SW480 (cell line): ENCODE measurements around the gene ARHGAP18.

ENCODE experiments used
- DNase-seq: peaks from one replicate; pipeline ENCODE4 v3.0.0-alpha.2; 2016; ENCODE audit warnings: low spot score

ARHGAP18 gene

DNA sequence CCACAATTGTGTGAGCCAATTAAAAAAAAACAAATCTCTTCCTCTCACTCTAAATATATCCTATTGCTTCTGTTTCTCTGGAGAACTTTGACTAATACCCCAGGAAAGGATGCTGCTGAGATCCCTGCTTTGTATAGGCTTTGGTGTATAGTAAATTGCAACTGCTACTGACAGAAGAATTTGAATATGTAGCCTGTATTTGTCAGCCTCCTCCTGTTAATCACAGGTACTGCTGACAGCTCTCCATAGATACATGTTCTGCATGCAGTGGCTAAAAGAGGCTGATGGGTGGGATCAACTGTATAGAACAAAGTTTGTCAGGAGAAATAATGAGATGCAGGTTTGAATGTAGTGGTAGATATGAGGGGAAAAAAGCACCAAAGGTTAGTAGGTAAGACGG, 95.0 kb downstream of the ARHGAP18 start:
- DNase-seq = no peak

DNA sequence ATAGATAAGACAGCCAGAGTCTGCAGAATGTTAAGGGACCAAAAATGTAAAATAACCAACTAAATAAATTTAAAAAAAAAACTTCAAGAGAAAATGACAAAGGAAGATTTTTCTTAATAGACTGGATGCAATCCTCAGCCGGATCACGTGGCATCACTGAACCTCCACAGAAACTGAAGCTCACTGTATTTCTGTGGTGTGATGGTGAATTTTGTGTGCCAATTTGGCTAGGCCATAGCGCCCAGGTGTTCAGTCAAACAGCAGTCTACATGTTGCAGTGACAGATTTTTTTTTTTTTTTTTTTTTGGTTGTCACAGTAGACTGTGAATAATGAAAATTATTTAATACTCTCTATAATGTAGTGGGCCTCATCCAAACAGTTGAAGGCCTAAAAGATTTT, 95.5 kb downstream of the ARHGAP18 start:
- DNase-seq = no peak

DNA sequence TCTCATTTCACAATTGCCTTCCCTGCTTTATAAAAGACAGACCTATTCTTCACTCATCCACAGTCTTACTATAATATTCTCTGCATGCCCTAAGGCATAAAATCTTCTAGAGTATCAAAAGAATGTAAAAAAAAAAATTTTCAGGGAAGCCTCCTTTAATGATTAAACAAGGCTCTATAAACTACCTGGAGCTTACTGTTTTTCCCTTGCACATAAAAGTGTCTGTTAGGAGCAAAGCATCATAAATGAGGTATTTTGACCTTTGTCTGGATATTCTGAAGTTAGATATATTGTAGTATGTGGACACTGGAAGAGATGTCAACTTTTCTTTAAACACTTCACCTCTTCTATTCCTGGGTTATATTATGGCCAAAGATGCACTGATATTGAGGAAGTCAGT, 97.5 kb downstream of the ARHGAP18 start:
- DNase-seq = no peak

DNA sequence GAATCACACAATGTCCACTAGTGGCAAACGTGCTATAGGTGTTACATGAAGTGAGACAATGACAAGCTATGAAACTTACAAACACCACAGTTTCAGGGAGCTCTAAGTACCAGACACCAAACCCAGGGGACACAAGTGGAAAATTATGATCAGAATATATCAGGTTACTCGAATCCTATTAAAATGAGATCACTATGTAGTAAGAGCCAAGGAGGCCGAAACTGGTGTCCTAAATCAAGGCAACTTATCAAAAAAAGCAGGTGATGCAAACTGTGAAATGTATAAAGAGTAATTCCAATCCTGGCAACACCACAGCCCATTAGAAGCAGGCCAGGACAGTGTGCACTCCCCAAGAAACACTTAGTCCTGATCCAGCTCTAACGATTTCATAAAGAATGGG, 100.3 kb downstream of the ARHGAP18 start:
- no peak for DNase-seq

DNA sequence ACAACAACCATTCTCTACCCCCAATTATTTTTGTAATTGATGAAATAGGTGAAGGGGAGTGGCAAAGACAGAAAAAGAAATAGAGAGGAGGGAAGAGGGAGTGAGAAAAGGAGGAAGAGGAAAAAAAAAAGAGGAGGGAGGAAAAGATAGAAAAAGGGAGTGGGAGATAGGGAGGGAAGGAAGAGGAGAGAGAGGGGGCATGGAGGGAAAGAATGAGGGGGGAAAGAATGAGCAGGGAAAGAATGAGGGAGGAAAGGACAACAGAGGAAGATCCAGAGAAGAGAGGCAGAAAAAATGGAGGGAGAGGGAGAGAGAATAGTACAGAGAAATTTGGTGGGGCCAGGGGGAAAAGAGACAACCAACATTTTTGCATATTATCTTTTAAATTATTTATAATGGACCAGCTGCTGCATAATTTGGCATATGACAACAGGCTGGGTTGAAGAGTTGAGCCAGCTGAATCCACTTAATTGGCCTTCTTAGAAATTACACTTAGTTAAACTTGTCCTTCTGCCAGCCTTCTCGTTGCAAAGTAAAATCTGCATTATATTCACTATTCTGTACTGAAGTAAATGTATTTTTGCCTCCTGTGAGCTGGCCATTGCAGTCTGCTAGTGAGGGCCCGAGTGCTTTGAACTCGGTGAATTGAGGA, 101.0 kb downstream of the ARHGAP18 start:
- DNase-seq = no peak

DNA sequence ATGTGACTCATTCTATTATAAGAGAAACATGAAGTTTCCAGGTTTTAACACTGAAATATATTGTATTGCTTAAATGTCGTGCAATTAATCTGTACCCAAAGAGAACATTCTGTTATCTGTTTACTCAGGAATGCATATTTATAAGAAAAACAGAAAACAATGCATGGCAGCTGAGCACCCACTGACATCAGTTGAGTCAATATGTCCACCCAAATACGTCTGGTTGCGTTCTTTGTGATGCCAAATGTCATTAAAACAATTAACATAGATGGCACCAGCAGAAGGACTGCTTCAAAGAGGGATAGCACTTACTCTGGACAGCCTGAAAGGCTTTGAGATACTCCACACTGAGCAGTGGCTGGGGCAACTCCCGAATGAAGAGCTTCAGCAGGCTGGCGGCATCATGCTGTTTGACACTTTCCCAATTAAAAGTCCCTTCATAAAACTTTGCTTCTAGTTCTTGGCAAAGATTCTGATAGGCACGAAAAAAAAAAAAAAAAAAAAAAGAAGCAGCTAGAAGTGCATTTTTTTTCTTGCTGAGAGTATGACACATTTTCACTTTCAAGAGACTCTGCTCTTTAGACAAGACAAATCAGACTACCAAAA, 102.3 kb downstream of the ARHGAP18 start:
- DNase-seq = no peak

DNA sequence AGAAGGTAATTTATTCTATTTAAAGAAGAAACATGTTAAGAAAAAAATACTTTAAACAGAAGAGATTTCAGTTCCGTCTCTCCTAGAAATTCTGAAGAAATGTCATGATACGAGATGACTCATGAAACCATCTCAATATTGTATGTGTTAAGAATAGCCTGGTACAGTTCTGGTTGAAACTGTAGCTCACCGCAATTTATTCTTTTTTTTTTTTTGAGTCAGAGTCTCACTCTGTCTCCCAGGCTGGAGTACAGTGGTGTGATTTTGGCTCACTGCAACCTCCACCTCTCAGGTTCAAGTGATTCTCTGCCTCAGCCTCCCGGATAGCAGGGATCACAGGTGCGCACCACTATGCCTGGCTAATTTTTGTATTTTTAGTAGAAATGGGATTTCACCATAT, 103.3 kb downstream of the ARHGAP18 start:
- DNase-seq = no peak

DNA sequence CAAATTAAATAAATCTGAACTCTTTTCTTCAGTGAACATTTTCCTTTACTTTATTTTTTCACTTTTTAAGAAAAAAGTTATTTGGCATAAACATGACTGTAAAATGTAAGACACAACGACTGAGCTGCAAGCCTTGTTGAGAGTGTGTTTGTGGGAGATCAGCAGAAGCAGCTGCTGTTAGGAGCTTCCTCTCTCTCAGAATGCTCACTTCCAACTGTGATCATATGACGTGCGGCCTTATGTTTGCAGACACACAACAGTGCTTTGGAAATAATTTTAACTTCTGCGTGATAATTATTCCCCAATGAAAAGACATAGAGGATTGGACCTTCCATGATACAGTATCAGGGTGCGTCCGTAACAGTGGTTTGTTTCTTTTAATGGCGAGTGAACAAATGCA, 104.0 kb downstream of the ARHGAP18 start:
- no peak for DNase-seq

DNA sequence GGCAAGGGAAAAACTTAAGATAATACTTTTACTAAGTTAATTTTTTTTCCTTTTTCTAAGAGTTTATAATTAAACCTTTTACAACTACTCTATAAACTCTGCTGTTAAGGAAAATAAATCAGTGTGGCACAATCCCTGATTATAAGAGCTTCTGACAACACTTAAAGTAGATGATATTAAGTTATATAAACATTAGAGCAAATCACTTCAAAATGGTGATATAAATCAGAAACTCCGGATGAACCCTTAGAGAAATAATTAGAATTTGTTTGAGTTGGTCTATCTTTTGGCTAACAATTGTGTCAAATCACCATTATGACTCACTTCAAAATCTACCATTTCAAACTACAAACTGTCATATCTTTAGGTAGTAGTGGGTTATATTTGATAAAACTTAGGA, 104.9 kb downstream of the ARHGAP18 start:
- no peak for DNase-seq

DNA sequence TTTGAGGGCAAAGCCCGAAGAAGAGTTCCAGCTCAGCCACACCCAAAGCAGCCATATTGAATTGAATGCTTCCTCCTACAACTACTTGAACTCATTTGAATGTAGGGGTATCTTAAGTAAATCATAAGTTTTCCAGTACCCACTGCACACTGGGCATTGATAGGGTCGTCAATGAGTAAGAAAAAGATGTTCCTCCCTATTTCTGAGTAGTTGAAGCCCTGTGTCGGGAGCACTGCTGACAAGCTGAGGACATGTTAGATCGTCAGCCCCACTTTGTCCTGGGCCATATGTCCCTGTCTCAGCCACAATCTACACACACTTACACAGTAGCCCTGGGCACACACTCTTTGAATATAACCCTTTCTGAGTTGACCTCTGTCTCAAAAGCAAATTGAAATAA, 105.7 kb downstream of the ARHGAP18 start:
- DNase-seq = no peak

DNA sequence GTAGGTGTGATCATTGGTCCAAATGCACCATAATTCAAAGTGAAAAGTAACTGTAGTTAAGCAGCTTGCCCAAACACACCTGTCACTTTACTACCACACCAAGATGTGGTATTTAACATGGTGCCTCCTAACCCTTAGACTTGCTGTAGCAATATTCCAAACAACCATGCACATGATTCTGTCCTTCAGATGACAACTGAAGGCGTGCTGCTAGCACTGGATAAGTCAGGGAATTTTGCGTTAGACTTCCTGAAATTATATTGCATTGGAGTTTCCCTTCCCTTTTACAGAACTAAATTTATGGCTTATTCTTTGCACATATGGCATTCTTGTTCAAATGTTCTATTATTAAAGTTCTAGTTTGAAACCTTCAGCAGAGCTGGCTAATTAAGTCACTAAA, 106.2 kb downstream of the ARHGAP18 start:
- DNase-seq = no peak

DNA sequence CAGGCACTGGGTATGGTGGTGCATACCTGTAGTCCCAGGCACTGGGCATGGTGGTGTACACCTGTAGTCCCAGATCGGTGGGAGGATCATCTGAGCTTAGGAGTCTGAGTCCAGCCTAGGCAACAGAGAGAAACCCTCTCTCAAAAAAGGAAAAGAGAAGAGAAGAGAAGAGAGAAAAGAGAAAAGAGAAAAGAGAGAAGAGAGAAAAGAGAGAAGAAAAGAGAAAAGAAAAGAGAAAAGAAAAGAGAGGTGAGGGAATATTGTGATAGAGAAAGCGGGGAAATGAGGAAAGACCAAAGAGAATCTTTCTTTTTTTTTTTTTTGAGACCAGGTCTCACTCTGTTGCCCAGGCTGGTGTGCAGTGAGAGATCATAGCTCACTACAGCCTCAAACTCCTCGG, 108.7 kb downstream of the ARHGAP18 start:
- DNase-seq = no peak

DNA sequence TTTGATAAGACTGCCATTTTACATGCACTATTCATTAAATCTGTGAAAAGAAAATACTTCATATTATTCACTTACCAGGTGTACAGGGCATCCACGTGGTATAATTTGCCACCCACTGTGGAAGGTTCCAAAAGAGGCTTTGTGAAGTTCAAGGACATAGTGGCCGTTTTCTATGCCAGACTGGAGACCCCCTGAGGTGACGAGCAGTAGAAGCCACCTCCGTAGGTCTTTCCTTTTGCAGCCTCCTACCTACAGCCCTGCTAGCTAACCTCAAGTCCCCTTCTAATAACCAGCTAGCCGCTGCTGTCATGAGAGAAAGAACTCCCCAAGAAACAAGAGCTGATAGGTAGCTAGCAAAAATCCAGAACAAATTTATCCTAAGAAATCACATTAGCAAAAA, 110.5 kb downstream of the ARHGAP18 start:
- DNase-seq = no peak

DNA sequence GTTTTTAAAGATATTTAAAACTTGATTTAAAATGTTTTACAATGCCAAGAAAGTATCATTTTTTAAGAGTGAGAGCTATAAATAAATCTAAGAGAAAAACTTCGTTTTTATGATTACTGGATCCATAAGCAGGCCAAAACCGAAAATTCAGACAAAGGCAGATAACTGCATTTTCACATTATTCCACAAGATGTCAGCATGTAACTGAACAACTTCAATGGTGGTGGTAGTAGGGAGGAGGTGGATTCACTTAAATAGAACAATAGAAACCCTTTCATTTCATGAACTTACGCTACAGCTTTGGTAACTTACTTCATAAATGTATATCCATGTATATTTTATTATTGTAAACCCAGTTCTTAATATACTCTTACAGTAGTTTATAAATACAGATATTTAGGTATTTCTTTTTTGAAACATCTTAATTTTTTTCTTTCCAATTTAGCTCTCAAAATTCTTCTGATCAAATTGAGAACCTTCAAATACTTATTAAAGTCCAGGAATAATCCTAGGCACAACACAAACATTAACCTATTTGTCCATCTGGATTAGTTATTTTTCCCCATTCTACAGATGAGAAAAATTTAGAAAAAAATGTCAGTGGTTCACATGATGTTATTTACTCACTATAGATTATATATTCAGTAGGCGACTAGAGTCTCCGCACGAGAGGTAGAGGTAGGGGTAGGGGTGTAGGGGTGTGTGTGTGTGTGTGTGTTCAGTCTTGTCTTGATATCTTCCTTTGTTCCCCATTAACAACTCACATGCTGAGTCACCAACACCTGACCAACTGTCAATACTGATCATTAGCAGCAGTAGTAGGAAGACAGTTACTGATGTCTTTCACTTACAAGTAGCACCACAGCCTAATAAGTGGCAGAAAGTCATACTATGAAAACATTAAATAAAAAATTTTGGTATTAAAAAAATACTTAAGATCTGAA, 111.5 kb downstream of the ARHGAP18 start:
- DNase-seq = peak; percentile 58

DNA sequence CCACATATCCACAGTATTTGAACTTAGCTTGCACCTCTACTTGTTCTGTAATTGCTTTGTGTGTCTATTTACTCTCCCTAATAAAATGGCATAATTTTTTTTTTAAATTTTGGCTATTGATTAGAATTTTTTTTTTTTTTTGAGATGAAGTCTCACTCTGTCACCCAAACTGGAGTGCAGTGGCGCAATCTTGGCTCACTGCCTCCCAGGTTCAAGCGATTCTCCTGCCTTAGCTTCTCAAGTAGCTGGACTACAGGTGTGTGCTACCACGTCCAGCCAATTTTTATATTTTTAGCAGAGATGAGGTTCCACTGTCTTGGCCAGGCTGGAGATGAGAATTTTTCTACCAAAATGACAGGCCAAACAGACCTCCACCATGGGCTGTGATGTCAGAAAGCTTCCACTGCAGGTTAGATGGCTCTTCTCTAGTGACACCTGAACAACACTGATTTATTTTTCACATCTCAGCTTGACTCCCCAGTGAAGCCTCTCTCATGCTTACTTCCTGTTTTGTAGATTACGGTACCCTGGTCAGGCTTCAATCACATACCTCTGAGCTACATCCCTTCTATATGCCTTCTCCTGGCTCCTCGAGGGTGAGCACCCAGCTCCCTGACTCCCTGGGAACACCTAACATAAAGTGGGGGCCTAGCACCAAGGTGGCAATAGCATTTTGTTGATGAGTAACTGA, 112.8 kb downstream of the ARHGAP18 start:
- DNase-seq = no peak

DNA sequence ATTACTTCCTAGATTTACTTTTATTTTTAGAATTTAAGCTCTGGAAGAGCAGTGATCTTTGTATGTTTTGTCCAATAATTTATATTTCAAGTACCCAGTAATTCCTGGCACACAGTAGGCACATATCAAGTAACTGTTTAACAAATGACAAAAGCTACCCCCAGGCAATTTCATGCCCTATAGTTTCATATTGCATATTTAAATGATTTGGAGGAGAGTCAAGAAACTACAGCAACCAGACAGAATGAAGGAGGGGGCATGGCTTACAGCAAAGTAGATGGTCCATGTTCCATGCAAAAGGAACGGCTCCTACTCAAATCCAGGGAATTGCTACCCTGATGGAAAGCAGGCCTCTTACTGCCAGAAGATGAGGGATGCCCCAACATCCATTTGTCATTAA, 113.5 kb downstream of the ARHGAP18 start:
- no peak for DNase-seq

DNA sequence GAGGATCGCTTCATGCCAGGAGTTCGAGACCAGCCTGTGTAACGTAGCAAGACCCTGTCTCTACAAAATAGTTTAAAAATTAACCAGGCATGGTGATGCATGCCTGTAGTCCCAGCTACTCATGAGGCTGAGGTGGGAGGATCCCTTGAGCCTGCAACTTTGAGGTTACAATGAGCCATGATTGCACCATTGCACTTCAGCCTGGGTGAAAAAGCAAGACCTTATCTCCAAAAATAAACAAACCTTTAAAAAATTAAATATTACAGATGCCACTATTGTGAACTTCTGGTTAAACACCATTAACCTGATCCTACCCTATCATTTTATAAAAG, 116.8 kb downstream of the ARHGAP18 start:
- DNase-seq = no peak

DNA sequence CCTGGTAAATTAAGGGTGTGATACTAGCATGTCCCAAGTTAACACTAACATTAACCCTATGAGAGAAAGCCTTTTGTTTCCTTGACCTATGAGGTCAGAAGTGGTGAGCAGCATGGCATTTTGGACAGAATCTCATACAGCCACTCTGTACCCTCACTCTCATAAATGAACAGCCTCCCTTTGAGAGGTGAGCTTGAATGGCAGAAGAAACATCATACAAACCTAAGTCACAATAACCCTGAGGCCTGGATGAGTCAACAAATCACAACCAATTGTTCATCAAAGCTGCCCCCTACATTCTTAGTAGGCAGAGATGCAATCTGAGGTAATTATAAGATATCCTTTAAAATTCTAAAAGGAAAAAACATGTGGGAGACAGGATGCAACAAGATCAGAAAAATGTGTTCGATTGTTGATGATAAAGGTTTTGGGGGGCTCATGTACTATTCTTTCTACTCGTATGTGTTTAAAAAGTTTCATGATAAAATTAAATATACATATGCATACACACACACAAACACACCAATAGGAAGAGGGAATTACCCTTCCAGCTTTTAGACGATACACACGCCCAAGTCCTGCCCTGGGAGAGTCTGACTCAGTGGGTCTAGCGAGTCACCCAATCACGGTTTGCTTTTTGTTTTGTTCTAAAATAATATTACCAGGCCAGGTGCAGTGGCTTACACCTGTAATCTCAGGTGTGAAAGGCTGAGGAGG, 117.3 kb downstream of the ARHGAP18 start:
- no peak for DNase-seq

DNA sequence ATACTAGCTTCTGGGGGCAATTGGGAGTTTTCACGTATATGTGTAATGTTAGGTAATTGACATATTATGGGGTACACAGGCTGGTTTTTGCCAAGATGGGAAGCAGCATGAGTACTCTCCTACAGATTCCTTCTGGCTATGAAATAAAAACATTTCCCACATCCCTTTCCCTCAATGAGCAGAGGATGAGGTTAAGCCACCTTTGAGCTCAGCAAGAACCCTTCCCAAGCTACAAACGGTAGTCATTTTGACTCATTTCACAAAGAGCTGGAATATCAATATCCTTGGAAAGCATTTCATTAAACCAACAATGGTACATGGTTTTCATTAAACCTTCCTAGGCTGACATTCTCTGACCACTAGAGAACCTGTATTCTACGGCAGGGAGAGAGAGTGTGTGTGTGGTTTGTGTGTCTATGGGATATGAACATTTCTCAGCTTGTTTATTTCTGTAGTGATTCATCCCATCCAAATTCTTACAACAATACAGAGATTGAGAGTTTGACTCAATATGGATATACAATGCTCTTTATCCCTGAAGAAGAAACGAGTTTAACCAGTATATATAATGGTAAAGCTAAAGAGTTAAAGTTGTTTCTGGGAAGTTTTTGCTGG, 119.5 kb downstream of the ARHGAP18 start:
- DNase-seq = no peak

DNA sequence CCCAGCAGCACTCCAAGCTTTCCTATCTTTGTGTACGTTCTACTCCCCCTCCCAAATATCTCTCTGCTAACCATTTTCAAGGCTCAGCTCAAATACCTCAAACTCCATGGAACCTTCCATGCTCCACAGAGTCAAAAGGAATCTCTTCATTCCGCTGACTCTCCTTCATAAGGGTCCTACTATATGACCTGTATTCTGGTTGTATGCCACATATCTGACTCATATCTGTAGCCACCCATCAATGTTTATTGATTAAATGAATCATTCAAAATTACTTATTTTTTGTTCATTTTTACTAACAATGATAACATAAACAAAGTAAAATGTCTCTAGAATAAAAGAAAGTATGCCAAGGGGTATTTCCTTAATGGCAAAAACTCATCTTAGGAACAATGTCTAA, 123.2 kb downstream of the ARHGAP18 start:
- DNase-seq = no peak

DNA sequence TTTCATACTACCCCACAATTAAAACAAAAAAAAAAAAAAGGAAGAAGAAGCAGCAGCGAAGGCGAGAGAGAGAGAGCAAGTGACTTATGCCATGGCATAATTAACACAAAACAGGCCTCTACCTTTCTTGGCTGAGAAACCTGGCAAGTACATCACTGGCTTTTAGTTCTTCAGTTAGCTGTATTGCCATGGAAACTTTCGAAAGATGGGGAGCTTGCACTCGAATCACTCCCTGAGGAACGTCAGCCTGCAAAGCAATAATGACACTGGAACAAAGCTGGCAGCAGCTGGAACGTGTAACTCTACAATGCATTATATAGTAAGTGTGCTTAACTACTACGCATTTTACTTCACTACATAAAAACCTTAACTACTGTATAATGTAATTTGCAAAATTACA, 126.1 kb downstream of the ARHGAP18 start:
- no peak for DNase-seq

DNA sequence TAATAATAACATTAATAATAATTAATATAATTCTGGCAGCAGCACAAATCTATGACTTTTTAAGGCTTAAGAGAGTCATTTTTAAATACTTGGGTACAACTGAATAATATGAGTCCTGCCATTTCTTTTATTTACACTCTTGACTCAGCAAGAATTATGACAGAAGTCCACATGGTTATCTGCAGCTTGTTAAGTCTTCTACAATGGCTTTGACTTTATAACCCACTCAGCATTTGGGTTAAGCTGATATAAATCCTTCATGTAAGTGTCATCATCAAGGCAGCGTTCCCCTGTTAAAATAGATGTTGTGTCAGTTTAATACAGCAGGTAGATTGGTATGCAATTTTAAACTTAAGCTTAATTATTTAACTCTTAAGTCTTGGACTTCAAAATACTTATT, 131.7 kb downstream of the ARHGAP18 start:
- no peak for DNase-seq
